Endothelial cell of umbilical vein (primary cell): ENCODE data around the gene SPOCD1.

Experiments
- EZH2 ChIP-seq: IDR thresholded peaks from 2 replicates; pipeline ENCODE4 v1.6.1; 2012; ENCODE audit warnings: borderline replicate concordance, low read depth, mild to moderate bottlenecking, moderate library complexity, low read length, inconsistent platforms; ENCODE audit not compliant: severe bottlenecking
- FOS ChIP-seq: IDR thresholded peaks from 2 replicates; pipeline ENCODE4 v1.6.1; 2011; ENCODE audit warnings: mild to moderate bottlenecking, low read length, moderate library complexity, borderline replicate concordance; ENCODE audit not compliant: insufficient read depth
- GATA2 ChIP-seq: IDR thresholded peaks from 2 replicates; pipeline ENCODE4 v1.7.0; 2011; ENCODE audit warnings: low read depth, mild to moderate bottlenecking, moderate library complexity, mixed read lengths, low read length; ENCODE audit not compliant: insufficient read length, insufficient read depth
- JUN ChIP-seq: IDR thresholded peaks from 2 replicates; pipeline ENCODE4 v1.6.1; 2011; ENCODE audit warnings: borderline replicate concordance, low read depth; ENCODE audit not compliant: insufficient read length, insufficient read depth
- MYC ChIP-seq: IDR thresholded peaks from one replicate; pipeline ENCODE4 v1.6.1; 2011; ENCODE audit warnings: mild to moderate bottlenecking, low read depth, low read length
- POLR2A ChIP-seq: IDR thresholded peaks from 2 replicates; pipeline ENCODE4 v1.6.1; 2012; ENCODE audit warnings: low read depth, mild to moderate bottlenecking, control low read depth, low read length
- POLR2AphosphoS5 ChIP-seq: IDR thresholded peaks from 2 replicates; pipeline ENCODE4 v1.6.1; 2012; ENCODE audit warnings: low read depth, mild to moderate bottlenecking, control low read depth, low read length, moderate library complexity; ENCODE audit not compliant: insufficient read depth
- TF ChIP-seq, protein P1 (sequence below), 2 donors: IDR thresholded peaks; 1 replicate in 1 of 2; 2 replicates in 1 of 2; pipeline ENCODE4 v1.5.1; 2011; ENCODE audit warnings: low read length in 2 of 2, mild to moderate bottlenecking in 2 of 2, moderate library complexity in 2 of 2, control low read depth in 1 of 2, inconsistent platforms in 1 of 2, low read depth in 1 of 2; ENCODE audit not compliant: insufficient read depth in 1 of 2; ENCODE audit errors: extremely low read depth in 1 of 2
- TF ChIP-seq, protein P2 (sequence below): IDR thresholded peaks from 2 replicates; pipeline ENCODE4 v1.6.1; 2011; ENCODE audit not compliant: insufficient read depth, insufficient read length

DNA sequence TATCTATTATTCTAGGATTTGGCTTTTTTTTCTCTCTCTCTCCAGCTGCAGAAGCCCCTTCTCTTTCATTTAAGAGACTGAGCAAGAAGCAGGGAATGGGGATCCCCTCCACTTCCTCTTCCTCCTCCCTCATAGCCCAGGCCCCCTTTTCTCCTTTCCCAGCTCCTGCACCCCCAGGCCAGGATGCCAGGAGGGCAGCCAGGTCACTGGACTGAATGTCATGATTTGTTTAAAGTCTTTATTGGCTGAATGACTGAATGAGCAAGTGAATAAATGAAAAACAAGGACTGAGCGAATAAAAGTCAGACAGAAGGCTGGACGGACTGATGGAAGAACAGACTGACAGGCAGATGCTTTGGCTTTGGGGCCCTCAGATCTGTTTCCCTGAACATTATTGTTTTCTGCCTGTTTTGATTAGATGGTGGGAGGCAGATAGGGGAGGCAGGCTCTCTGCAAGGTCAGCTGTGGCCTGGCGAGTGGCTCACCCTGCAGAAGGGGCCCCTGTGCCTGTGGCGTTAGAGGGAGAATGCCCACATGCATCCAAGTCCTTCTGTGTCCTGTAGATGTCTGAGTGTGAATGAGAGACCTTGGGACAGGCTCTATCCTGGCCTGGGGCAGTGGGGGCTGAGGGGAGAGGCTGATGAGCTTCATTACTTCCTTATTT lies 31.3 kb downstream of the SPOCD1 start:
- TF ChIP-seq, protein P1, sequence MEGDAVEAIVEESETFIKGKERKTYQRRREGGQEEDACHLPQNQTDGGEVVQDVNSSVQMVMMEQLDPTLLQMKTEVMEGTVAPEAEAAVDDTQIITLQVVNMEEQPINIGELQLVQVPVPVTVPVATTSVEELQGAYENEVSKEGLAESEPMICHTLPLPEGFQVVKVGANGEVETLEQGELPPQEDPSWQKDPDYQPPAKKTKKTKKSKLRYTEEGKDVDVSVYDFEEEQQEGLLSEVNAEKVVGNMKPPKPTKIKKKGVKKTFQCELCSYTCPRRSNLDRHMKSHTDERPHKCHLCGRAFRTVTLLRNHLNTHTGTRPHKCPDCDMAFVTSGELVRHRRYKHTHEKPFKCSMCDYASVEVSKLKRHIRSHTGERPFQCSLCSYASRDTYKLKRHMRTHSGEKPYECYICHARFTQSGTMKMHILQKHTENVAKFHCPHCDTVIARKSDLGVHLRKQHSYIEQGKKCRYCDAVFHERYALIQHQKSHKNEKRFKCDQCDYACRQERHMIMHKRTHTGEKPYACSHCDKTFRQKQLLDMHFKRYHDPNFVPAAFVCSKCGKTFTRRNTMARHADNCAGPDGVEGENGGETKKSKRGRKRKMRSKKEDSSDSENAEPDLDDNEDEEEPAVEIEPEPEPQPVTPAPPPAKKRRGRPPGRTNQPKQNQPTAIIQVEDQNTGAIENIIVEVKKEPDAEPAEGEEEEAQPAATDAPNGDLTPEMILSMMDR (IDR thresholded peaks at IDR 0.05; ENCODE audit: extremely low read depth in 1 of 2, insufficient read depth in 1 of 2, low read depth in 1 of 2, low read length in 2 of 2) = no peak
- TF ChIP-seq POLR2A (no peak), FOS (no peak), MYC (no peak), POLR2AphosphoS5 (no peak), EZH2 (no peak), JUN (no peak), GATA2 (no peak)
- TF ChIP-seq, protein P2, sequence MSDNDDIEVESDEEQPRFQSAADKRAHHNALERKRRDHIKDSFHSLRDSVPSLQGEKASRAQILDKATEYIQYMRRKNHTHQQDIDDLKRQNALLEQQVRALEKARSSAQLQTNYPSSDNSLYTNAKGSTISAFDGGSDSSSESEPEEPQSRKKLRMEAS = no peak
